ENCODE results near the gene ZNF778. TPM values are rescaled to one million over a fixed set of nuclear protein-coding genes. Genes with fewer than 3 reads are reported as not detected.

ZNF778 gene
- total and polyA plus RNA-seq, 10 of the 15 experiments (the other 5 are each of a cell fraction or from before 2014, with no cell fraction given), result 0.20 to 9.7 (median 4.1) TPM

- TF ChIP-seq USF1 (IDR thresholded peaks at IDR 0.05; ENCODE audit: borderline replicate concordance, extremely low read length, insufficient read depth, low read depth, low read length), result no peak
- TF ChIP-seq SUPT20H (IDR thresholded peaks at IDR 0.05; ENCODE audit: borderline replicate concordance, control insufficient read depth, low read depth, low read length), result no peak
- no peak for TF ChIP-seq KLF5 (IDR thresholded peaks at IDR 0.05; ENCODE audit: partially characterized antibody)
- TF ChIP-seq FOXM1 (IDR thresholded peaks at IDR 0.05; ENCODE audit: low read depth, low read length), result no peak
- TF ChIP-seq REST (IDR thresholded peaks at IDR 0.05; ENCODE audit: low read depth, low read length), result no peak
- TF ChIP-seq POLR2AphosphoS5 (IDR thresholded peaks at IDR 0.05; ENCODE audit: low read length), result no peak
- TF ChIP-seq BCL3 (IDR thresholded peaks at IDR 0.05; ENCODE audit: borderline replicate concordance, insufficient read depth, low read depth, low read length, poor library complexity, severe bottlenecking), result no peak
Measured at GRCh38 chr16:89248196-89248982, 30.9 kb downstream of the ZNF778 start (continued).

All from GM12878 (cell line).